GM21737 (cell line): ENCODE measurements around the gene TRDN.
"Not testable (repeated sequence)": the region's sequence is repeated elsewhere in the genome, so short reads cannot be mapped to it uniquely, and the experiment has no call there.

Source experiments
- ATAC-seq: cut with Tn5 transposase; IDR thresholded peaks from one replicate; pipeline ENCODE4 v1.9.1; 2021; ENCODE audit warnings: mild to moderate bottlenecking, moderate library complexity; ENCODE audit not compliant: unreplicated experiment

TRDN gene

DNA sequence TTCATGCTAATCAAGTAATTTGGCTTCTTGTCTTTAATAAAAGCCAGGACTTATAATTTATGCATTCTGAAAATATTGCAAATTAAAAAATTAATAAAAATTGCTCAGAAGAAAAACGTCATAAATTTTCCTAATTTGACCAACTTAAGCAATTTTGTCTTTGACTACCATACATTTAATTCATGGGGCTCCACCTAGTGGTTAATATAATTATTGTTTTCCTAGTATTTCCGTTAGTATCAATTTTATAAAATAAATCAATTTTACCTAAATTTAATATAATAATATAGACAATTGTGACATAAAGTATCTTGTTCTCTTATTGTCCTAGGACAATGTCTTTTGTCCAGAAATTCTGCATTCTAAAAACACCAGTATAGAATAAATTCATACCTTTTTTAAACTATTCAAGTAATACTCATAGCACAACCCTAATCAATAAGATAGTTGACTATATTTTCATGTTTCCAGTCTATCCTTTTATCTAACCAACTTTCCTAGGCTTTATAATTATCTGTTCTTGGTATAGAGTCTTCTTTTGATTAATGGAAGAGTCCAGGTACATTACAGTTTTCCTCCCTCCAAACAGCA lies 319.9 kb downstream of the TRDN start:
- no peak for ATAC-seq

DNA sequence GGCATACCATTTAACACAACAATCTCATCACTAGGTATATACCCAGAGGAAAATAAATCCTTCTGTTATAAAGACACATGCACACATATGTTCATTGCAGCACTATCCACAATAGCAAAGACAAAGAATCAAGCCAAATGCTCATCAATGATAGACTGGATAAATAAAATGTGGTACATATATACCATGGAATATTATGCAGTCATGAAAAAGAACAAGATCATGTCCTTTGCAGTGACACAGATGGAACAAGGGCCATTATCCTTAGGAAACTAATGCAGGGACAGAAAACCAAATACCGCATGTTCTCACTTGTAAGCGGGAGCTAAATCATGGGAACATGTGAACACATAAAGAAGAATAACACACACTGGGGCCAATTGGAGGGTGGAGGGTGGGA lies 322.3 kb downstream of the TRDN start:
- ATAC-seq: not testable (repeated sequence)

DNA sequence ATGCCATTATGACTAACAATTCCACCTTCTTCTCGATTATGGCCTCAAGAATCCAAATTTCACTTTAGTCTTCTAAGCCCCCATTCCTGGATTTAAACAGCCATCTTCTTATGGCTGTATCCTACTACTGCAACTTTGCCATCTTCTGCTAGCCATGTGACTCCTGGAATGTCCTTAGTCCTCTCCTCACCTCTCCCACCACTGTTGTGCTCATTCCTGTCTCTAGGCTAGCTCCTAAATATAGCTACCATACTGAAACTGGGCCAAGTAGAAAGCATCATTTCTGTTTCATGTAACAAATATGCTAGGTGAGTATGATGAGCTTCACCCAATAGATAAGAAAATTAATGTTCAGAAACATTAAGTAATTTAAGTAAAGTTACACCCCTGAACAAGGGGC lies 327.6 kb downstream of the TRDN start:
- ATAC-seq: no peak

DNA sequence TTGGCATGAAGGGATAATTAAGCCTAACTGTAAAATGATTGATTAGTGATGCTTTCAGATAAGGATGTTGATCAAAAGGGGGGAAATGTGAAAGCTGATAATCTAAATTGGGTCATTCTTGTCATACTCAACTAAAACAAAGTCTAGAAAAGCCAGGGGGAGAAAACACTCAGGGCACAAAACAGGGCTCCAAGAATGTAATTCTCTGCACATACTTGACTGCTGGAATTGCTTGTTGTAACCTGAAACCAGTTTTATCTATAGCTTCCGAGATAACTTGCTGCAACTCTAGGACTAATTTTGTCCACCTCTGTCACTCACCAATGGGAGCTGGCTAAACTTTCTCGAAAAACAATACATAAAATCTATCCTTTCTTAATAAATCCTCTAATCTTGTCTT lies 330.4 kb downstream of the TRDN start:
- no peak for ATAC-seq

DNA sequence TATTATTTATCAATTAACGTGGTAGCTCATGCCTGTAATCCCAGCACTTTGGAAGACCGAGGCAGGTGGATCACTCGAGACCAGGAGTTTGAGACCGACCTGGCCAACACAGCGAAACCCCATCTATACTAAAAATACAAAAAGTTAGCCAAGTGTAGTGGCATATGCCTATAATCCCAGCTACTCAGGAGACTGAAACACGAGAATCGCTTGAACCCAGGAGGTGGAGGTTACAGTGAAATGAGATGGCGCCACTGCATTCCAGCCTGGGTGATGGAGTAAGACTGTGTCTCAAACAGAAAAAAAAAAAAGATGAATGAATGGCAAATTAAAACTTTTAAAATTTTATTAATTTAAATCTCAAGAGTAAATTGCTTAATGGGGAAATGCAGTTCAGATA lies 341.1 kb downstream of the TRDN start:
- ATAC-seq: no peak

DNA sequence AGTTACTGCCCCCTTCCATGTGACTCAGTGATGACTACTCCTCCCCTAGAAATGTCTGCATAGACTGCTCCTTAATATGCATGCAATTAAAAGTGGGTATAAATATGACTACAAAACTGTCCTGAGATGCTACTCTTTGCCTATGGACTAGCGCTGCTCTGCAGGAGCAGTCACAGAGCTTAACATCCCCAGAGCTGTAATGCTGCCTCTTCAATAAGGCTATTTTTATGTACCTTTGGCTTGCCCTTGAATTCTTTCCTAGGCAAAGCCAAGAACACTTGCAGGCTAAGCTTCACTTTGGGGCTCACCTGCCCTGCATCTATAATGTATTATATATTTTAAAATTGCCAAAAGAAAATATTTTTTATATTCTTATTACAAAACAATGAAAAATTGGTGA lies 341.6 kb downstream of the TRDN start:
- ATAC-seq: no peak

DNA sequence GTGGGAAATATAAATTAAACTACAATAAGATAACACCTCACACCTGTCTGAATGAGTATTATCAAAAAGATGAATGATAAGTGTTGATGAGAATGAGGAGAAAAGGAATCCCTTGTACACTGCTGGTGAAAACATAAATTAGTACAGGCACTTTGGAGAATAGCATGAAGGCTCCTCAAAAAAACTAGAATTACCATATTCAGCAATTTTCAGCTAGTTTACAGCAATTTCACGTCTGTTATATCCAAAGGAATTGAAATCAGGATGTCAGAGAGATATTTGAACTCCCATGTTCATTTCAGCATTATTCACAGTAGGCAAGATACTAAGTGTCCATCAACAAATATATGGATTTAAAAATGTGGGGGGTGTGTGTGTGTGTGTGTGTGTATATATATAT lies 348.1 kb downstream of the TRDN start:
- ATAC-seq: no peak

DNA sequence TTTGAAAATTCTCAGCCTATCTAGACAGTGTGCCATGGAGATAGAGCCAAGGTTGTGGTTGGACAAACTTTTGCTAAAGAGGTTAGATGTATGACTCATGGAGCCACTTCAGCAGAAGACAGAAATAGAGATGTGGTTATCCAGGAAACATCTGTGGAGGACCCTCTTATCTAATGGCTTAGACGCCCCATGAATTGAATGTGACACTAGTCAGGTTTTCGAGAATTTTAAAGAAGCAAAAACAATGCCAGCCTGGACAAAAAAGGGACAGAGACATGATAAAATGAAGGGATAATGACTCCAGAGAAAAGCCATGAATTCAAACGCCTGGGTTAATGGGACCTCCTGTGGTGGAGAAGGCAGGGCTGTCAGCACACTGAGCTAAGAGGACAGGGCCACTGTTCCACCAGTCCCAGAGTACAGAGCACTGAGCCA lies 360.2 kb downstream of the TRDN start:
- no peak for ATAC-seq

DNA sequence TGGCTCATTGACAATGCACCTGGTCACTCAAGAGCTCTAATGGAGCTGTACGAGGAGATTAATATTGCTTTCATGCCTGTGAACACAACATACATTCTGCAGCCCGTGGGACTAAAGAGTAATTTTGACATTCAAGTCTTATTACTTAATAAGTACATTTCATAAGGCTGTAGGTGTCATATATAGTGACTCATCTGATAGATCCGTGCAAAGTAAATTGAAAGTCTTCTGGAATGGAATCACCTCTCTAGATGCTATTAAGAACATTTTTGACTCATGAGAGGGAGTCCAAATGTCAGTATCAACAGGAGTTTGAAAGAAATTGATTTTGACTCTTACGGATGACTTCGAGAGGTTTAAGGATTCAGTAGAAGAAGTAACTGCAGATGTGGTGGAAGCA lies 372.8 kb downstream of the TRDN start:
- no peak for ATAC-seq

DNA sequence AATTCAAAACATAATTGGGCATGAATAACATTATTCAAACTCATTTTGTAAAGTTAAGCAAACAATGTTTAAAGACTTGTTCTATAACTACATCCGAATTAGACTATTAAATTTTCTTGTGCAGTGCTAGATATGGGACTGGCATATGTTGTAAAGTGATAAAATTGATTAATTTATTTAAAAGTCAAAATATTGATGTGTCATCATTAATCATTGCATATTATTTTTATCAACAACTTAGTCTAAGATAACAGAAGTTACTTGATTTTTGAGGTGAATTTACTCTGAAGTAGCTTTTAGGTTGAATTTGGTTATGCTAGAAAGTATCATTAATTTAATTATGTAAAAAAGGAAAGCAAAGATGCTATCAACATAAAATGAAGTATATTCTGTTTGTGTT lies 396.1 kb downstream of the TRDN start:
- no peak for ATAC-seq

DNA sequence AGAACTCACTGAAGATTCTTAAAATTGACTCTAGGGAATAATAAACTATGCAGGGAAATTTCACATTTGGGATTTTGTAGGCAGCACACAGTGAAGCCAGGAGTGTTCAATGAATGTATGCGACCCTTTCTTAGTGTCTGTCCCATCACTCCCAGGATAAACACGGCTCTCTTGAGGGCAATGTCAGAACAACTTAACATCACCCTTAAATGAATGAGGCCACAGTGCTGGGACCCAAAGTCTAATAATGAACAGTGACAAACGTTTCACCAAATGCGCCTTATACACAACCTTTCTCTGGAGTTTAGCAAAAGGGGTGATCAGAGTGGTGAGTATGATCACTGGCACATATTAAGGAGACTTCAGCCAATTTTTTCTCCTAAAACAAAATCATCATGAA lies 403.4 kb downstream of the TRDN start:
- ATAC-seq: no peak

DNA sequence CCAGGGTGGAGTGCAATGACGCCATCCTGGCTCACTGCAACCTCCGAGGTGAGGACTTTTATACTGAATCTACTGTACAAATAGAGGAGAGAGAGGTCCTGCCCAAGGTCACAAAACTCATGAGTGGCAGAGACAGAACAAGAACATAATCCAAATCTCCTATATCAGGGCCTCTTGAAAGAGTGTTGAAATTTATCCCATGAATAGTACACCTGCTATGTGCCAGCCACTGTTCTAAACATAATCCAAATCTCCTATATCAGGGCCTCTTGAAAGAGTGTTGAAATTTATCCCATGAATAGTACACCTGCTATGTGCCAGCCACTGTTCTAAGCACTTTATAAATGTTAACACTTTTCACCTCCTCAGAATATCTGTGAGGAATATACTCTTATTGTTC lies 409.0 kb downstream of the TRDN start:
- not testable (repeated sequence) for ATAC-seq

DNA sequence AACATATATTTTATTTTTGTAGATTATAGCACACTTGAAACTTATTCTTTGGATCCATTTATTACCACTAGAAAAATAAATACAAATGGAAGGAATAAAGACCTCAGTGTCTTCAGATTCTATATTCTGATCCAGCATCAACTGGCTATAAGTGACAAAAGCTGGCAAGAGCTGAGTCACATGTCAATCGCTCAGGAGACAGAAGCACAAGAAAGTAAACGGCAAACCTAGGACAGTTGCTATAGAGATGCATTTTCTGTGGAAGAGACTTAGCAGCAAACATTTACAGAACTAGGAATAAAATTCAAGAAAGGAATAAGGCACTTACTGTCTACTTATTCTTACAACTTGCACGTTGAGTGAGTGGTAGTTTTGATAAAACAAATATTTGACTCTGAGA lies 410.4 kb downstream of the TRDN start:
- no peak for ATAC-seq

DNA sequence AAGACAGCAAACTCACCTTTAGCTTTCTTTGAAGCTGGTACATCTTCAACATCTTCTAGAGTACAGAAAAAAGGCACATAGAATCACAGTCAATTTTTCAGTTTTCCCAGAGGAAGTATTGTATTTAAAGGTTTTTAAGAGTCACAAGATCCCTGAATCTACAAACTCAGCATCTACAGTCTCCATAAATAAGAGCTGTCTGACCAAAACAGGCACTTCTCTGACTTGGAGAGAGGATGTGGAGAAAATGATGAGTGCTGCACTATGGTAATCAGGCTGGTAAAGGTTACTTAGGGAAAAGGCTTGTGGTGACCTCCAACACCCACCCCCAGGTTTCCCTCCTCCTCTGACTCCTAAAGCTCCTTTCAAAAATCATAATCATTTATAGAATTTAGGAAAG lies 412.7 kb downstream of the TRDN start:
- no peak for ATAC-seq

DNA sequence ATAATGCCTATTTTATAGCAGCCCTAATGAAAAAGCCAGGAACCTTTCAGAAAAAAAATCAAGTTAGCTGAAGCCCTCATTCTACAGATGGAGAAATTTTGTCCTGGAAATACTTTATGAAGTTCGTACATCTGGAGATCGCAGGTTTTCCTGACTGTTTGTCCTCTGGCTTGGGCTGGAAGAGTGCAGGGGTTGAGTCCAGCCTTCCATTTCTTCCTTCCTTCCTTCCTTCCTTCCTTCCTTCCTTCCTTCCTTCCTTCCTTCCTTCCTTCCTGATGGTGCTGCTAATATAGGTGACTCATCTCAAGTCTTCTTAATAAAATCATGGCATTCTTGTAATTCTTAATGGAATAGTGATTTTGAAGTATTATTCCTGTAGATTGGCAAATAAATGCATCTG lies 413.3 kb downstream of the TRDN start:
- ATAC-seq: no peak

DNA sequence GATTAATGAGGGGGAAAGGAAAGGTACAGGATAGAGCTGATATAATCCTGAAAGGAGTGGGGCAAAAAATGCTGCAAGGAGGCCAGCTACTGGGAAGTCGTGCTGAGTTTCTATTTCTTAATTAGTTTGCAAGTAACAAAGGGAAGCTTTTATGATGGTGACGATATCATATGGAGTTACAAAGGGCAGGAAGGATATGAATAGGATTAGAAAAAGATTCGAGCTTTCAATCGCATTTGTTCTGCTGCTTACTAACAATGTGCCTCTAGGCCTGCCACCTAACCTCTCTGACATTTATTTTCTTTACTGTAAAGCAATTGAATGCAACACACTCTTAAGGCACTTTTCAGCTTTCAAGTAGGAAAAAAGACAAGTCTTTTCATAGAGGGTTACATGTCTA lies 421.5 kb downstream of the TRDN start:
- no peak for ATAC-seq

DNA sequence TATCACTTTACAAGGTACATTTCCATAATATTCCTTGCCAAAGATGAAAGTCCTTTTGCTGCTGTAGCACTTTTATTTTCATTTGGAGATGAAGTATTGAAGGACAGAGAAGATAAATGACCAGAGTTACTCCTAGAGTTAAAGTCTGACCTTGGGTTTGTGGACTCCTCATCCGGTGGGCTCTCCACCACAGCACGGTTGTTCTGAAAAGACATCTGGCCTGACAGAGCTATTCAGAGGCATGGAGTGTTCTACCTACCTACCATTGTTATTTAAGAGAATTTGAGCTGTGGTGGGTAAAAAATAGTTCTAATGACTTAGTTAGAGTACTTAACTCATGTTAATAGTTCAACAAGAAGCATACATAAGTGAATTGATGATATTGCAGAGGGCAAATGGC lies 422.3 kb downstream of the TRDN start:
- no peak for ATAC-seq

DNA sequence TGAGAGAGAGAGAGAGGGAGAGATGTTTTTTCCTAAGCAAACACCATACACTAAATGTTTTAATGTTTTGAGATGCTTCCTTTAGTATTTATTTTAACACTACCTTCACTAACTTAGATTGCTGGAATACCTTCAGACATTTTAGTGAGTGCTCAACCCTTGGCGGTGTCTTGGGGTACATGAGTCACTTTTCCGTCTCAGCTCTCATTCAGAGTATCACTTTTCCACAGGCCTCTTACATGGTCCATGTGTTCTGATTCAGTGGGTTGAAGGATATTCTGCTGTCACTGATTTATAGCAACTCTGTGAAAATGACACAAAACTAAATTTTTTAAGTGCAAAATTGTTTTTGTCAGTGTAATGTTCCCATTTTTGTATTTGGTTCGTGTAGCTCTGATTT lies 422.8 kb downstream of the TRDN start:
- no peak for ATAC-seq

DNA sequence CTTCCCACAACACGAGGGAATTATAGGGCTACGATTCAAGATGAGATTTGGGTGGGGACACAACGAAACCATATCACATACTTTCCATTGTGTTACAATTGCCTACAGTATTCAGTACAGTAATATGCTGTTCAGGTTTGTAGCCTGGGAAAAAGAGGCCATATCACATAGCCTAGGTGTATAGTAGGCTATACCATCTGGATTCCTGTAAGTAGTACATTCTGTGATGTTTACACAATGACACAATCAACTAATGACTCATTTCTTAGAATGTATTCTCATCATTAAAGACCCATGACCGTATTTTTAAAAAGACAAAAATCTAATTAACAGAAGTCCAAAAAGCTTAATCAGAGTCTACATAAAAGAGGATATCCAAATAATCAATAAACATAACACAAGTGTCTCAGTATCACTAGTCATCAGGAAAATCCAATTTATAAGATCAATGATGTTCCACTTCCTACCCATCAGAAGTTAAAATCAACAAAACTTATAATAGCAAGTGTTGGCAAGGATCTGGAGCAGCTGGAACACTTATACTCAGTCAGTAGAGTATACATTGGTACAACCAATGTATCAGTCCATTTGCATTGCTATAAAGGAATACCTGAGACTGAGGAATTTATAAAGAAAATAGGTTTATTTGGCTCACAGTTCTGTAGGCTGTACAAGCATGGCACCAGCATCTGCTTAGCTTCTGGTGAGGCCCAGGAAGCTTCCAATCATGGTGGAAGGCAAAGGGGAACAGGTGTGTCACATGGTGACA lies 424.8 kb downstream of the TRDN start:
- ATAC-seq: no peak

DNA sequence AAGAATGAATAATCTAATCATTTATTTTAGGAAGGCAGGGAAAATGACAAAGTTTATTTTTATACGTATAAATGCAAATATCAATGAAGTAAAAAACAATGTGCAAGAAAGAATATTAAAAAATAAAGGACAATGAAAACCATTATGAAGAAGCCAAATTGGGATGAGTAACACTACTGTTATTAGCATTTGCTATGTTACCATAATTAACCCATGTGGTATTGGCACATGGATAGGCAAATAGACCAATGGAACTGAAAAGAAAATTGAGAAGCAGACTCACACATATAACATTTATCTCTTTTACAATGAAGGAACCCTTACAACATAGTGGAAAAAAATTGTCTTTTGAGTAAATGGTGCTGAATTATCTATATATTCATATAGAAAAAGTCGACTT lies 426.1 kb downstream of the TRDN start:
- ATAC-seq: no peak

DNA sequence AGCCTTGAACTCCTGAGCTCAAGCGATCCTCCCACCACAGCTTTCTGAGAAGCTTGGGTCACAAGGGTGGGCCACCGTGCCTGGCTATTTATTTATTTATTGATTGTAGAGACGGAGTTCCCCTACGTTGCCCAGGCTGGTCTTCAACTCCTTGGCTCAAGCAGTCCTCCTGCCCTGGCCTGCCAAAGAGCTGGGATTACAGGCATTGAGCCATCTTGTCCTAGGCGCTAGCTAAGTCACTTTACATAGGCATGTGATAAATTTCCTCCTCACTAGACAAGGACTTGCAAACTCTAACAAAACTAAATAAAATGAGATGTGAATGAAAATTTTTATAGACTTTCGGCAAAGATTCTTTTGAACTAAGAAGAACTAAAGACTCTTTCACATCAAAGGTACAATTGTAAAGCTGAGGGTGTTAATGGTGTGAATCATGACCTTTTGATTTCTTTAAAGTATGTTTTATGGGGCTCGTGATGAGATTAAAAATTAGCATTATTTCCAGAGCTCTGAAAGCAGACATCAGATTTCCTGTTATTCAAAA lies 428.7 kb downstream of the TRDN start:
- ATAC-seq: no peak

DNA sequence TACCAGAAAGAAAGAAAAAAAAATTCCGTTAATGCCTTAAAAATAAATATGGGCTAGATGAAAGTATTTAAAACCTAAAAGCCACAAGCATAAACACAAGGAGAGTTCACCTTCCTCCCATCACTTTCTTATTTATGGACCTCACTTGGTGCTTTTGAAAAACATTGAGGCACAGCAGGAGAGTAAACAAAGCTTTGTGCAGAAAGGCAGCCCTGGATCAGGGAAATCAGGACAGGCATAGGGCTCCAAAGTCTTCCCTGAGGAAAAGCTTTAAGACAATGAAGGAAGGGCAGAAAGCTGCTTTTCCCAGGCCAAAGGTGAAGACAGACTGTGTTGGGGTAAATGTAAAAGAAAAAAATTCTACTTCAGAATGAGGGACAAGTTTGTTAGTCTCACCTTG lies 432.8 kb downstream of the TRDN start:
- no peak for ATAC-seq
